Astrocyte (in vitro differentiated cells and primary cell): ENCODE measurements around the gene MBOAT2. TPM values are rescaled to one million over a fixed set of nuclear protein-coding genes. Genes with fewer than 3 reads are reported as not detected.
"Not testable (repeated sequence)": the region's sequence is repeated elsewhere in the genome, so short reads cannot be mapped to it uniquely, and the experiment has no call there.

Source experiments
- DNase-seq: peaks from one replicate; pipeline ENCODE4 v3.0.0-alpha.2; 2010; ENCODE audit warnings: low read depth
- FAIRE-seq: peaks from 2 replicates; lab custom pipeline; 2011; peaks lifted over from hg19 to GRCh38; lab: Jason Lieb, UNC
- H2AFZ ChIP-seq: 2 replicates; pipeline ENCODE4 v1.6.0; 2012; ENCODE audit warnings: low read depth, low read length, inconsistent platforms
- H3K27ac ChIP-seq: 2 replicates; pipeline ENCODE4 v1.5.1; 2011; ENCODE audit warnings: low read depth, low read length, inconsistent platforms
- H3K27me3 ChIP-seq: 2 replicates; pipeline ENCODE4 v1.6.0; 2011; ENCODE audit warnings: low read length, inconsistent platforms; ENCODE audit not compliant: insufficient read depth
- H3K36me3 ChIP-seq: 2 replicates; pipeline ENCODE4 v1.5.1; 2011; ENCODE audit warnings: low read length, inconsistent platforms; ENCODE audit not compliant: insufficient read depth
- H3K4me1 ChIP-seq: 2 replicates; pipeline ENCODE4 v1.5.1; 2011; ENCODE audit warnings: low read length, inconsistent platforms; ENCODE audit not compliant: insufficient read depth
- H3K4me2 ChIP-seq: 2 replicates; pipeline ENCODE4 v1.6.0; 2012; ENCODE audit warnings: low read length, inconsistent platforms
- H3K4me3 ChIP-seq: 2 replicates; pipeline ENCODE4 v1.5.1; 2011; ENCODE audit warnings: low read depth, mild to moderate bottlenecking, low read length, inconsistent platforms; ENCODE audit not compliant: insufficient read depth
- H3K79me2 ChIP-seq: 2 replicates; pipeline ENCODE4 v1.6.0; 2012; ENCODE audit warnings: mild to moderate bottlenecking, low read length, inconsistent platforms; ENCODE audit not compliant: insufficient read depth
- H3K9ac ChIP-seq: 2 replicates; pipeline ENCODE4 v1.6.0; 2012; ENCODE audit warnings: mild to moderate bottlenecking, low read length, inconsistent platforms
- H3K9me3 ChIP-seq: 2 replicates; pipeline ENCODE4 v1.5.1; 2012; ENCODE audit warnings: low read depth, mild to moderate bottlenecking, low read length, inconsistent platforms; ENCODE audit not compliant: insufficient read depth
- H4K20me1 ChIP-seq: 2 replicates; pipeline ENCODE4 v1.6.0; 2012; ENCODE audit warnings: low read length, inconsistent platforms; ENCODE audit not compliant: insufficient read depth
- H3K27ac Mint-ChIP-seq: one replicate; pipeline ENCODE4 v1.8.0; 2021; ENCODE audit warnings: mild to moderate bottlenecking, mixed read lengths; ENCODE audit not compliant: unreplicated experiment
- H3K27me3 Mint-ChIP-seq: one replicate; pipeline ENCODE4 v1.8.0; 2021; ENCODE audit warnings: low read depth, mixed read lengths; ENCODE audit not compliant: unreplicated experiment
- H3K36me3 Mint-ChIP-seq: one replicate; pipeline ENCODE4 v1.8.0; 2021; ENCODE audit warnings: low read depth, mixed read lengths; ENCODE audit not compliant: unreplicated experiment
- H3K4me1 Mint-ChIP-seq: one replicate; pipeline ENCODE4 v1.8.0; 2021; ENCODE audit warnings: low read depth, mixed read lengths; ENCODE audit not compliant: unreplicated experiment
- H3K4me3 Mint-ChIP-seq: one replicate; pipeline ENCODE4 v1.8.0; 2021; ENCODE audit warnings: mild to moderate bottlenecking, moderate library complexity, mixed read lengths; ENCODE audit not compliant: unreplicated experiment
- H3K9me3 Mint-ChIP-seq: one replicate; pipeline ENCODE4 v1.8.0; 2021; ENCODE audit warnings: mild to moderate bottlenecking, mixed read lengths; ENCODE audit not compliant: unreplicated experiment
- CTCF ChIP-seq: IDR thresholded peaks from 2 replicates; pipeline ENCODE4 v1.5.1; 2011; ENCODE audit warnings: low read depth, mild to moderate bottlenecking, inconsistent platforms, low read length, moderate library complexity; ENCODE audit not compliant: insufficient read depth
- EZH2 ChIP-seq: IDR thresholded peaks from 2 replicates; pipeline ENCODE4 v1.6.1; 2012; ENCODE audit warnings: mild to moderate bottlenecking, low read length, inconsistent platforms; ENCODE audit not compliant: insufficient read depth
- total RNA-seq: library from RNA; stranded (reverse); gene quantifications from 2 replicates; pipeline ENCODE4 v1.2.1, GENCODE V29; 2021

Gene MBOAT2
- total RNA-seq, 1 donor from 2014 or later = 54.6 TPM

GRCh38 chr2:8977758-8978157 is 25.7 kb downstream of the MBOAT2 start:
- H3K4me3 ChIP-seq = no peak overlapping the region
- DNase-seq (no peak), FAIRE-seq (no peak)
- H2AFZ ChIP-seq = no peak overlapping the region
- Mint-ChIP-seq H3K9me3 (peaks cover 2% of the 10 kb centered on the region), H3K4me1 (peaks cover 18% of the 10 kb centered on the region), H3K36me3 (no peaks in the 10 kb centered on the region), H3K27me3 (no peaks in the 10 kb centered on the region), H3K4me3 (no peak overlapping the region), H3K27ac (no peak overlapping the region)
- H3K9me3 ChIP-seq = no peaks in the 10 kb centered on the region
- H3K27ac ChIP-seq = no peak overlapping the region
- TF ChIP-seq CTCF = no peak
- no peak for TF ChIP-seq EZH2
- H3K4me1 ChIP-seq = peaks cover 3% of the 10 kb centered on the region
- no peak overlapping the region for H3K9ac ChIP-seq
- H3K36me3 ChIP-seq = no peaks in the 10 kb centered on the region
- peaks cover 94% of the 10 kb centered on the region for H3K79me2 ChIP-seq
- H4K20me1 ChIP-seq = peaks cover 40% of the 10 kb centered on the region
- no peaks in the 10 kb centered on the region for H3K27me3 ChIP-seq
- H3K4me2 ChIP-seq = no peak overlapping the region

- DNase-seq (no peak), FAIRE-seq (no peak)
- Histone ChIP-seq H3K79me2 (peaks cover 83% of the 10 kb centered on the region), H3K4me1 (peaks cover 3% of the 10 kb centered on the region), H3K27me3 (no peaks in the 10 kb centered on the region), H3K4me3 (no peak overlapping the region), H3K9me3 (no peaks in the 10 kb centered on the region), H4K20me1 (peaks cover 40% of the 10 kb centered on the region), H3K9ac (no peak overlapping the region), H3K36me3 (no peaks in the 10 kb centered on the region), H2AFZ (no peak overlapping the region), H3K4me2 (peak overlapping the region; percentile 11), H3K27ac (no peak overlapping the region)
- Mint-ChIP-seq H3K4me1 (peaks cover 18% of the 10 kb centered on the region), H3K4me3 (no peak overlapping the region), H3K27me3 (no peaks in the 10 kb centered on the region), H3K36me3 (no peaks in the 10 kb centered on the region), H3K9me3 (peaks cover 2% of the 10 kb centered on the region), H3K27ac (no peak overlapping the region)
- TF ChIP-seq CTCF (no peak), EZH2 (no peak)
These were observed 26.8 kb downstream of the MBOAT2 start for GRCh38 chr2:8976442-8977259.

- no peak for TF ChIP-seq EZH2
- TF ChIP-seq CTCF = no peak
- Mint-ChIP-seq H3K4me1 (peaks cover 4% of the 10 kb centered on the region), H3K9me3 (peaks cover 6% of the 10 kb centered on the region), H3K27ac (no peak overlapping the region), H3K4me3 (no peak overlapping the region), H3K27me3 (no peaks in the 10 kb centered on the region), H3K36me3 (peaks cover 2% of the 10 kb centered on the region)
- DNase-seq = no peak
- Histone ChIP-seq H4K20me1 (peaks cover 40% of the 10 kb centered on the region), H2AFZ (no peak overlapping the region), H3K9me3 (no peaks in the 10 kb centered on the region), H3K4me1 (no peaks in the 10 kb centered on the region), H3K27ac (no peak overlapping the region), H3K4me3 (no peak overlapping the region), H3K36me3 (no peaks in the 10 kb centered on the region), H3K79me2 (peaks cover 57% of the 10 kb centered on the region), H3K4me2 (no peak overlapping the region), H3K27me3 (no peaks in the 10 kb centered on the region), H3K9ac (no peak overlapping the region)
- FAIRE-seq = no peak
These were observed 29.5 kb downstream of the MBOAT2 start for GRCh38 chr2:8974016-8974415.

GRCh38 chr2:8973017-8973416 is 30.5 kb downstream of the MBOAT2 start:
- H3K36me3 ChIP-seq, H3K27me3 Mint-ChIP-seq, H3K4me3 Mint-ChIP-seq, H3K9me3 Mint-ChIP-seq, H3K27ac ChIP-seq, H2AFZ ChIP-seq, FAIRE-seq, H3K4me1 Mint-ChIP-seq, H3K27me3 ChIP-seq, H3K9me3 ChIP-seq, H3K4me1 ChIP-seq, H3K36me3 Mint-ChIP-seq, H3K4me3 ChIP-seq, DNase-seq, H3K27ac Mint-ChIP-seq, H3K9ac ChIP-seq, H3K4me2 ChIP-seq: not testable (repeated sequence)
- peaks cover 48% of the 10 kb centered on the region for H3K79me2 ChIP-seq
- H4K20me1 ChIP-seq = peaks cover 38% of the 10 kb centered on the region
